Midbrain (tissue), 1 donor: ENCODE measurements around the gene DPEP1.

Experiments used
- DNase-seq: peaks from one replicate; lab custom pipeline; 2025; lab: John Stamatoyannopoulos, UW

Gene DPEP1

DNA sequence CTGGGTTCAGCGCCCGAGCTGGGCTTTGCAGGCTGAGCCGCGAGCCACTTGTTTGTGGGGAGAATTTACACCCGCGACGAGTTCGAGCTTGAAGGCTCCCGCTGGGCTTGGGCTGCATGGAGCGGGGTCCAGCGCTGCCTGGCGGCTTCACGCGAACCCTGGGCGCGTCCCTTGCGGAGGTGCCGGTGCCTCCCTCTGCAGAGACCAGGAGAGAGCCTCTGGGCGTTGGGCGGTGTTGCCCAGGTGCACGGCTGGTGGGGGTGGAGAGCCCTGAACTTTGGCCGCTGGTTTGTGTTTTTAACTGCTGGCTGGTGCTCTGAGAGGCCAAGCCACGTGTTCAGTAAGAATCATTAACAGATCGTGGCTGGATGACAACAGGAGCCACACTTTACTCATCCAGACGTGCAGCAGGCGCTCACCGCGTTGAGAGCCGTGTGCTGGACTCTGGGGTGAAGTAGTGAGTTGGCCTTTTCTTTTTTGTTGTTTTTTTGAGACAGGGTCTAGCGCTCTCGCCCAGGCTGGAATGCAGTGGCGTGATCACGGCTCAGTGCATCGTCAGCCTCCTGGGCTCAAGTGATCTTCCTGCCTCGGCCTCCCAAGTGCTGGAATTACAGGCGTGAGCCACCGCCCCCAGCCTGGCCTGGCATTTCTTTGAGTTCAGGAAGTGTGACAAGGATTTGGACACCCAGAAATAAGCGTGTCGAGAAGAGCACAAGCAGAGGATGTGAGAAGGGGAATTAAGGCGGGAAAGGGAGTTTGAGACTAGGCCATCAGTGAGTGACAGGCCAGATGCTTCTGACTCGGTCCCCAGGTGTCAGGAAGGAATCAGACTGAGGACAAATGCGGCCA lies 73.9 kb downstream of the DPEP1 start:
- DNase-seq = no peak
